Peyer's patch (tissue), 4 donors: Measurements from ENCODE around the gene KRT6C.

ENCODE experiments used
- POLR2A ChIP-seq, 2 donors: fragments of 450-650 bp; IDR thresholded peaks; one replicate each; pipeline ENCODE4 v1.5.1; 2017; ENCODE audit warnings: antibody characterized with exemption in 2 of 2, mild to moderate bottlenecking in 2 of 2, moderate library complexity in 2 of 2
- TF ChIP-seq, protein P1 (sequence below), 6 experiments: fragments of 450-650 bp in 4 of 6; fragments of 200-600 bp in 2 of 6; sonication (generic) in 1 of 6; IDR thresholded peaks; one replicate each; pipeline ENCODE4 v1.5.1; 2017 to 2019; ENCODE audit warnings: antibody characterized with exemption in 6 of 6, mild to moderate bottlenecking in 3 of 6, moderate library complexity in 1 of 6

GRCh38 chr12:52515319-52515646, 41.7 kb upstream of the KRT6C start:
- TF ChIP-seq, protein P1, sequence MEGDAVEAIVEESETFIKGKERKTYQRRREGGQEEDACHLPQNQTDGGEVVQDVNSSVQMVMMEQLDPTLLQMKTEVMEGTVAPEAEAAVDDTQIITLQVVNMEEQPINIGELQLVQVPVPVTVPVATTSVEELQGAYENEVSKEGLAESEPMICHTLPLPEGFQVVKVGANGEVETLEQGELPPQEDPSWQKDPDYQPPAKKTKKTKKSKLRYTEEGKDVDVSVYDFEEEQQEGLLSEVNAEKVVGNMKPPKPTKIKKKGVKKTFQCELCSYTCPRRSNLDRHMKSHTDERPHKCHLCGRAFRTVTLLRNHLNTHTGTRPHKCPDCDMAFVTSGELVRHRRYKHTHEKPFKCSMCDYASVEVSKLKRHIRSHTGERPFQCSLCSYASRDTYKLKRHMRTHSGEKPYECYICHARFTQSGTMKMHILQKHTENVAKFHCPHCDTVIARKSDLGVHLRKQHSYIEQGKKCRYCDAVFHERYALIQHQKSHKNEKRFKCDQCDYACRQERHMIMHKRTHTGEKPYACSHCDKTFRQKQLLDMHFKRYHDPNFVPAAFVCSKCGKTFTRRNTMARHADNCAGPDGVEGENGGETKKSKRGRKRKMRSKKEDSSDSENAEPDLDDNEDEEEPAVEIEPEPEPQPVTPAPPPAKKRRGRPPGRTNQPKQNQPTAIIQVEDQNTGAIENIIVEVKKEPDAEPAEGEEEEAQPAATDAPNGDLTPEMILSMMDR (IDR thresholded peaks at IDR 0.05) = no peak
- no peak for TF ChIP-seq POLR2A (IDR thresholded peaks at IDR 0.05)
